IMR-90 (cell line): Measurements from ENCODE around the gene ARHGAP8. TPM values are rescaled to one million over a fixed set of nuclear protein-coding genes. Genes with fewer than 3 reads are reported as not detected.

Experiments used
- ATAC-seq: fragments of 200-7000 bp; cut with Tn5 transposase; 2 replicates; pipeline ENCODE4 v1.9.1; 2020; ENCODE audit warnings: low read depth, mild to moderate bottlenecking, moderate library complexity
- BruUV-seq: library from RNA; stranded (reverse); fragments of 400-500 nt; replicated peaks from 2 replicates; lab custom pipeline; 2021; lab: Mats Ljungman, UMichigan
- CTCF ChIA-PET: fragments of 300-600 bp; formaldehyde crosslinking; extraction: SDS; loops from one replicate; lab custom pipeline; 2021; ENCODE audit warnings: antibody characterized with exemption; lab: Yijun Ruan, JAX
- POLR2A ChIA-PET: fragments of 300-600 bp; sonication (Branson Sonifier 250); formaldehyde crosslinking; loops from one replicate; lab custom pipeline; 2022; ENCODE audit warnings: antibody characterized with exemption; ENCODE audit not compliant: unreplicated experiment; lab: Charles Lee
- DNase-seq: peaks from one replicate; pipeline ENCODE4 v3.0.0; 2013
- H2AFZ ChIP-seq: replicated peaks from 2 replicates; pipeline ENCODE3; 2013; ENCODE audit warnings: low read length, mild to moderate bottlenecking; ENCODE audit not compliant: poor library complexity
- H2AK5ac ChIP-seq: 2 replicates; pipeline ENCODE4 v1.6.1; 2013; ENCODE audit warnings: low read depth, low read length, inconsistent platforms
- H2AK9ac ChIP-seq: replicated peaks from 2 replicates; pipeline ENCODE3; 2013; ENCODE audit warnings: mild to moderate bottlenecking, low read depth, low read length, moderate library complexity; ENCODE audit not compliant: poor library complexity
- H2BK120ac ChIP-seq: 2 replicates; pipeline ENCODE4 v1.6.1; 2013; ENCODE audit warnings: low read depth, low read length, inconsistent platforms
- H2BK15ac ChIP-seq: 3 replicates; pipeline ENCODE4 v1.6.1; 2013; ENCODE audit warnings: low read depth, low read length, inconsistent platforms
- H2BK20ac ChIP-seq: 2 replicates; pipeline ENCODE4 v1.6.1; 2013; ENCODE audit warnings: low read depth, mild to moderate bottlenecking, inconsistent platforms, low read length, moderate library complexity
- H2BK5ac ChIP-seq: 2 replicates; pipeline ENCODE4 v1.6.1; 2013; ENCODE audit warnings: mild to moderate bottlenecking, low read depth, low read length, inconsistent platforms; ENCODE audit not compliant: poor library complexity, severe bottlenecking
- H3K14ac ChIP-seq: replicated peaks from 2 replicates; pipeline ENCODE4 v1.6.1; 2013; ENCODE audit warnings: low read depth, low read length, inconsistent platforms
- H3K18ac ChIP-seq: 2 replicates; pipeline ENCODE4 v1.6.1; 2013; ENCODE audit warnings: low read depth, low read length, control low read depth
- H3K23ac ChIP-seq: 2 replicates; pipeline ENCODE4 v1.6.1; 2013; ENCODE audit warnings: low read depth, low read length, inconsistent platforms
- H3K27ac ChIP-seq: 2 replicates; pipeline ENCODE4 v1.5.1; 2013; ENCODE audit warnings: mild to moderate bottlenecking, control low read depth, low read length; ENCODE audit not compliant: insufficient read depth
- H3K27me3 ChIP-seq: 2 replicates; pipeline ENCODE4 v1.6.1; 2013; ENCODE audit warnings: low read length; ENCODE audit not compliant: control insufficient read depth, insufficient read depth
- H3K36me3 ChIP-seq: 2 replicates; pipeline ENCODE4 v1.6.1; 2013; ENCODE audit warnings: low read length, mixed read lengths; ENCODE audit not compliant: control insufficient read depth, insufficient read depth
- H3K4ac ChIP-seq: 2 replicates; pipeline ENCODE4 v1.6.1; 2013; ENCODE audit warnings: low read depth, low read length, inconsistent platforms
- H3K4me1 ChIP-seq: 2 replicates; pipeline ENCODE4 v1.6.1; 2013; ENCODE audit warnings: low read length, mixed read lengths; ENCODE audit not compliant: control insufficient read depth, insufficient read depth
- H3K4me2 ChIP-seq: 2 replicates; pipeline ENCODE4 v1.6.1; 2013; ENCODE audit warnings: low read depth, mild to moderate bottlenecking, control low read depth, low read length, moderate library complexity
- H3K4me3 ChIP-seq: 2 replicates; pipeline ENCODE4 v1.5.1; 2013; ENCODE audit warnings: low read depth, mild to moderate bottlenecking, control low read depth, low read length, moderate library complexity; ENCODE audit not compliant: insufficient read depth
- H3K56ac ChIP-seq: 2 replicates; pipeline ENCODE4 v1.6.1; 2013; ENCODE audit warnings: low read length, inconsistent platforms; ENCODE audit not compliant: insufficient read depth; ENCODE audit errors: extremely low read depth
- H3K79me1 ChIP-seq, 2 experiments: 2 replicates each; pipeline ENCODE4 v1.6.1; 2013; ENCODE audit warnings: low read length in 2 of 2, inconsistent platforms in 1 of 2, low read depth in 1 of 2
- H3K9ac ChIP-seq: 2 replicates; pipeline ENCODE4 v1.6.1; 2013; ENCODE audit warnings: low read depth, low read length, control low read depth
- H3K9me1 ChIP-seq: 2 replicates; pipeline ENCODE4 v1.6.1; 2013; ENCODE audit warnings: low read length, inconsistent platforms; ENCODE audit not compliant: insufficient read depth
- H3K9me3 ChIP-seq: 2 replicates; pipeline ENCODE4 v1.6.1; 2013; ENCODE audit warnings: low read length; ENCODE audit not compliant: control insufficient read depth, insufficient read depth
- H4K20me1 ChIP-seq: 2 replicates; pipeline ENCODE4 v1.6.1; 2013; ENCODE audit warnings: low read length, inconsistent platforms; ENCODE audit not compliant: insufficient read depth
- H4K5ac ChIP-seq: 2 replicates; pipeline ENCODE4 v1.6.1; 2013; ENCODE audit warnings: mild to moderate bottlenecking, low read depth, low read length, control low read depth
- H4K8ac ChIP-seq, 2 experiments: 2 replicates each; pipeline ENCODE4 v1.6.1; 2013; ENCODE audit warnings: low read depth in 2 of 2, low read length in 2 of 2, control low read depth in 1 of 2, inconsistent platforms in 1 of 2
- H4K91ac ChIP-seq: 2 replicates; pipeline ENCODE4 v1.6.1; 2013; ENCODE audit warnings: low read depth, low read length, inconsistent platforms; ENCODE audit not compliant: insufficient read depth
- CHD1 ChIP-seq: IDR thresholded peaks from 2 replicates; pipeline ENCODE4 v1.6.1; 2012; ENCODE audit warnings: low read depth, low read length, improper control_type of control experiment
- MAZ ChIP-seq: IDR thresholded peaks from 2 replicates; pipeline ENCODE4 v1.6.1; 2012; ENCODE audit warnings: low read depth, mild to moderate bottlenecking, low read length, improper control_type of control experiment, moderate library complexity, borderline replicate concordance
- NFE2L2 ChIP-seq: fragments of 150-350 bp; IDR thresholded peaks from 2 replicates; pipeline ENCODE4 v1.6.1; 2016; ENCODE audit warnings: low read depth, mild to moderate bottlenecking, low read length
- POLR2A ChIP-seq: IDR thresholded peaks from 2 replicates; pipeline ENCODE4 v1.6.1; 2012; ENCODE audit warnings: mild to moderate bottlenecking, low read depth, low read length
- RFX5 ChIP-seq: IDR thresholded peaks from 2 replicates; pipeline ENCODE4 v1.8.0; 2012; ENCODE audit warnings: low read depth, mild to moderate bottlenecking, low read length, moderate library complexity
- WGBS, 2 experiments: methylation state at CpG; one replicate each; pipeline versions ENCODE4 v1.1.5 to v1.1.7; 2013; ENCODE audit warnings: missing lambda C conversion rate in 2 of 2; ENCODE audit not compliant: insufficient read length in 1 of 2; ENCODE audit errors: extremely low coverage in 2 of 2; 5-methylcytosine and 5-hydroxymethylcytosine counted together
- dilution Hi-C: fragments of 300-500 bp; cut with HindIII; formaldehyde crosslinking; loops from one replicate; pipeline ENCODE4 v1.14.3; 2018; ENCODE audit warnings: low sequenced_read_pairs; ENCODE audit not compliant: unreplicated experiment
- in situ Hi-C: fragments of 300-500 bp; cut with MboI; formaldehyde crosslinking; loops from 3 replicates; pipeline ENCODE4 v1.14.3; 2019; ENCODE audit warnings: low sequenced_read_pairs, inconsistent platforms, mixed read lengths
- intact Hi-C: fragments of 100-400 bp; cut with micrococcal nuclease; formaldehyde crosslinking; loops from 2 replicates; pipeline ENCODE4 v1.10.0; 2022
- polyA plus RNA-seq, 3 experiments: library from polyadenylated mRNA; depleted of rRNA; stranded (reverse); fragments of >200 nt; gene quantifications; 2 replicates each; pipeline ENCODE4 v1.2.3, GENCODE V29; 2012; ENCODE audit warnings: low replicate concordance in 1 of 3
- total RNA-seq: library from RNA; depleted of rRNA; stranded (reverse); fragments of >200 nt; gene quantifications from 2 replicates; pipeline ENCODE4 v1.2.3, GENCODE V29; 2012
- TF ChIP-seq, protein P1 (sequence below): conservative IDR thresholded peaks from 2 replicates; pipeline ENCODE4 v1.5.1; 2012; ENCODE audit warnings: mild to moderate bottlenecking, low read depth, low read length, improper control_type of control experiment

ARHGAP8 gene
- total and polyA plus RNA-seq, 2 of the 4 experiments (the other 2 are of a cell fraction), result 0.18 to 0.21 TPM

DNA sequence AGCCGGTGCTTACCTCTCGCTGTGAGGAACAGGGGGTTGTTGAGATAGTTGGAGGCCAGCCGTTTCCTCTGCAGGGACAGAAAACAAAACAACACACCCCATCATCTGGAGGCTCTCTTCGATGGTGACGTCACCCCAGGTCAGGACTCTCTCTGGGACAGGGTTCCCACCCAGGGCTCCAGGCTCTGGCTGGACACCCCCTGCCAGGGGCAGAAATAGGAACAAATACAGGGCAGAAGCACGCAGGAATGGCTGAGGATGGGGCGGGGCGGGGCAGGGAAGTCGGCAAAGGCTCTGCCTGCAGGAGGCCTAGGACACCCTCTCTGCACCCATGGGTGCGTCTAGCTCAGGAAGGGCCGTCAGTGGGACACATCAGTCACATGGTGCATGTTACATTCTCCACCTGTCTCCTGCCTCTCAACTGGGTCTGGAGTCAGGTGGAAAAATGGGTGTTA, 138.9 kb downstream of the ARHGAP8 start (continued):
- no peak for TF ChIP-seq CHD1
- TF ChIP-seq, protein P1, sequence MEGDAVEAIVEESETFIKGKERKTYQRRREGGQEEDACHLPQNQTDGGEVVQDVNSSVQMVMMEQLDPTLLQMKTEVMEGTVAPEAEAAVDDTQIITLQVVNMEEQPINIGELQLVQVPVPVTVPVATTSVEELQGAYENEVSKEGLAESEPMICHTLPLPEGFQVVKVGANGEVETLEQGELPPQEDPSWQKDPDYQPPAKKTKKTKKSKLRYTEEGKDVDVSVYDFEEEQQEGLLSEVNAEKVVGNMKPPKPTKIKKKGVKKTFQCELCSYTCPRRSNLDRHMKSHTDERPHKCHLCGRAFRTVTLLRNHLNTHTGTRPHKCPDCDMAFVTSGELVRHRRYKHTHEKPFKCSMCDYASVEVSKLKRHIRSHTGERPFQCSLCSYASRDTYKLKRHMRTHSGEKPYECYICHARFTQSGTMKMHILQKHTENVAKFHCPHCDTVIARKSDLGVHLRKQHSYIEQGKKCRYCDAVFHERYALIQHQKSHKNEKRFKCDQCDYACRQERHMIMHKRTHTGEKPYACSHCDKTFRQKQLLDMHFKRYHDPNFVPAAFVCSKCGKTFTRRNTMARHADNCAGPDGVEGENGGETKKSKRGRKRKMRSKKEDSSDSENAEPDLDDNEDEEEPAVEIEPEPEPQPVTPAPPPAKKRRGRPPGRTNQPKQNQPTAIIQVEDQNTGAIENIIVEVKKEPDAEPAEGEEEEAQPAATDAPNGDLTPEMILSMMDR, result no peak

DNA sequence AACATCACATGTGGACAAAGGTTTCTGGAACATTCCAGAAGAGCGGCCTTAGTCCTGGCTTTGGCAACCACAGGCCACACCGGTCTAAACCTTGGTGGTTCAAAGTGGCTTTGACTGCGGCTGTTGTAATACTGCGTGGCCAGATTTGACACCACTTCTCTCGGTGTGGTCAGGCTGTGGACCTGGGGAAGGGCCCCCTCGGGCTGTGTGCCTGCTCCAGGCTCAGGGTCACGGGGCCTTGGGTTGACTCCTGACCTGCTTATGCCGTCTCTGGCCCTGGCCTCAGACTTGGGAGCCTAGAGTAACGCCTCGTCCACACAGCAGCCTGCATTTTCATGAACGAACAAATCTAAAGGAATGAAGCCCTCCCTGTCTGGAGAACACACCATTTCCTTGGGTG, 139.4 kb downstream of the ARHGAP8 start:
- BruUV-seq, result no TSS peak
- H3K9me1 ChIP-seq, result no peaks in the 10 kb centered on the region
- H2AFZ ChIP-seq, result no peak overlapping the region
- no peak overlapping the region for H3K23ac ChIP-seq
- no peak overlapping the region for H4K5ac ChIP-seq
- H4K20me1 ChIP-seq, result no peaks in the 10 kb centered on the region
- ChIA-PET POLR2A (no interaction called here), CTCF (interaction anchor here (0.5 kb wide), 1 partner anchor 11 kb away, joined by 3 read pairs; no protein-coding TSS in a partner anchor)
- dilution Hi-C loops, result no loop called here
- H2AK9ac ChIP-seq, result no peak overlapping the region
- TF ChIP-seq, protein P1, result no peak
- TF ChIP-seq POLR2A (no peak), MAZ (no peak), NFE2L2 (no peak), RFX5 (no peak)
- H3K4me2 ChIP-seq, result no peak overlapping the region
- H3K27ac ChIP-seq, result no peak overlapping the region
- H3K18ac ChIP-seq, result no peak overlapping the region
- no peak overlapping the region for H2BK5ac ChIP-seq
- H3K4me3 ChIP-seq, result no peak overlapping the region
- in situ Hi-C loops, result no loop called here
- no peak overlapping the region for H3K14ac ChIP-seq
- H3K36me3 ChIP-seq, result no peaks in the 10 kb centered on the region
- H2BK15ac ChIP-seq, result no peak overlapping the region
- 85% methylated on average over 5 of the region's 11 CpGs; no CpG with 5 or more reads in 1 of the 2 experiments for WGBS, 2 experiments
- H2BK120ac ChIP-seq, result no peak overlapping the region
- DNase-seq (no peak), ATAC-seq (no peak)
- H3K27me3 ChIP-seq, result peaks cover 3% of the 10 kb centered on the region; the same call in 1 of the 2 replicates
- H3K9me3 ChIP-seq, result no peaks in the 10 kb centered on the region
- no peak overlapping the region for H2BK20ac ChIP-seq
- H4K91ac ChIP-seq, result no peak overlapping the region
- H3K4ac ChIP-seq, result no peak overlapping the region
- H4K8ac ChIP-seq, result no peak overlapping the region
- no peaks in the 10 kb centered on the region for H3K79me1 ChIP-seq
- H3K4me1 ChIP-seq, result no peaks in the 10 kb centered on the region
- H3K9ac ChIP-seq, result no peak overlapping the region
- H3K56ac ChIP-seq, result no peak overlapping the region
- intact Hi-C loops, result no loop called here
- no peak overlapping the region for H2AK5ac ChIP-seq
